ENCODE measurements around the gene IGFL4.
"Not testable (repeated sequence)": the region's sequence is repeated elsewhere in the genome, so short reads cannot be mapped to it uniquely, and the experiment has no call there.

IGFL4 gene

DNA sequence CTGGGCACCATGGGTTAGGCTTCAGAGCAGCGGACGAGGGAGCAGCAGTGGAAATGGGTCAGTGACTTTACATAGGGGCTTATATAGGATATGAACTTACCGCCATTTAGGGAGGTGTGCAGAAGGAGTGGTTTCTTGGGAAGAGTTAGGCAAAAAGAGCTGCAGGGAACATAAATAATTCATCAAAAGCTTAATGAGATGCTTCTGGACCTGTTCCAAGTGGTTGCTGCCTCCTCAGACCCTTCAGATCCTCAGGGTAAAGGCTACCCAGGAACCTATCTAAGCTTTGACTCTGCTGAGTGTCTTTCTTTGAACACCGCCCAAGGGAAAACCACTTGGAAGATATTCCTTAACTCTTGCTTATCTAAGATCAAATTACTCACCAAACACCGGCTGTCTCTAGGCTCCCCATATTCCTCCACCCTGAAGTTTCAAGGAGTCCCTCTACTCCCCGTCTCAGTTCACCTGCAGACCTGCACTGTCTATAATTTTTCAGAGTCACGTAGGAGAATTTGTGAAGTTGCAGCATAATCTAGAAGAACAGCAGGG is at the start of gene IGFL4:
Gene IGFL4, minus strand, starts transcription at position 51 of the 549 bp plus-strand sequence. Its CDS starts 40 bp downstream, at position 11.
- H3K4me1 ChIP-seq (ENCODE audit: control insufficient read depth, insufficient read depth, low read length) = no peaks in the 10 kb centered on the region; the same call in 1 of the 2 replicates
- H3K4me3 ChIP-seq (ENCODE audit: low read depth, low read length) = no peak within 1 kb of the TSS
- no peaks in the 10 kb centered on the region for H3K9me3 ChIP-seq (ENCODE audit: control insufficient read depth, insufficient read depth, low read length)
- no peaks in the 10 kb centered on the region for H3K36me3 ChIP-seq (ENCODE audit: control insufficient read depth, insufficient read depth, low read length)
- no peak within 1 kb of the TSS for H3K27ac ChIP-seq (ENCODE audit: low read depth, low read length)
- no peak within 1 kb of the TSS for H3K9ac ChIP-seq (ENCODE audit: low read depth, low read length)
- H3K27me3 ChIP-seq (ENCODE audit: control insufficient read depth, insufficient read depth, low read length) = no peaks in the 10 kb centered on the region

DNA sequence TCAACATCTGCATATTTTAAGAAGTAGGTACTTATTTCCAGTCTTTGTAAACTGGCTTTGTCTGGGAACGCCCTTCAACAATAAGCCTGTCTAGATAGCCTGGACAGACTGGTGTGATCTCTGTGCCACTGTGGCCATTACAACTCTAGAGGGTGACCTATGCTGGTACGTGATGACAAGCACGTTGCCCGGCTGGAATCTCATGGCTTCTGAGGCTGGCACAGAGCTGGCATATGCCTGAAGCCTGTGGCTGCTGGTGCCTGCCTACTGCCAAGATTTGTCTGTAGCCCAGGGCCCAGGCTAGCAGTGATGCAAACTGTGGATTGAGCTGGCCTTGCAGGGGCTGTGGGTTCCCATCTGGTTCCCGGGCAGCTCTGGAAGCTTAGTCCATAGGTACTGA is 49.6 kb upstream of the IGFL4 start:
- Histone ChIP-seq H3K9ac (ENCODE audit: low read depth, low read length) (no peak overlapping the region), H3K9me3 (ENCODE audit: control insufficient read depth, insufficient read depth, low read length) (no peaks in the 10 kb centered on the region; the same call in 1 of the 2 replicates), H3K27ac (ENCODE audit: low read depth, low read length) (no peak overlapping the region), H3K36me3 (ENCODE audit: control insufficient read depth, insufficient read depth, low read length) (no peaks in the 10 kb centered on the region), H3K27me3 (ENCODE audit: control insufficient read depth, insufficient read depth, low read length) (no peaks in the 10 kb centered on the region), H3K4me1 (ENCODE audit: control insufficient read depth, insufficient read depth, low read length) (no peaks in the 10 kb centered on the region), H3K4me3 (ENCODE audit: low read depth, low read length) (no peak overlapping the region)

DNA sequence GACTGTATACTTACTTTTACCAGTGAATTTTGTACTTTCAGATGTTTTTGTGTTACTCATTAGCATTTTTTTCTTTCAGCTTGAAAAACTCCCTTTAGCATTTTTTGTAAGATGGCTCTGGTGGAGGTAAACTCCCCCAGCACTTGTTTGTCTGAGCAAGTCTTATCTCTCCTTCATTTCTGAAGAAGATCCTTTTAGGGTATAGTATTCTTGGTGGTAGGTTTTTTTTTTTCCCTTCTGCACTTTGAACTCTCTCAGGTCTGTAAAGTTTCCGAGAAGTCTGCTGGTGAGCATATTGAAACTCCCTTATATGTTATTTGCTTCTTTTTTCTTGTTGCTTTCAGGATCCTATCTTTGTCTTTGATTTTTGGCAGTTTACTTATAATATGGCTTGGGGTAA is 48.6 kb upstream of the IGFL4 start:
- no peaks in the 10 kb centered on the region for H3K4me1 ChIP-seq (ENCODE audit: control insufficient read depth, insufficient read depth, low read length)
- H3K9me3 ChIP-seq (ENCODE audit: control insufficient read depth, insufficient read depth, low read length) = no peaks in the 10 kb centered on the region; the same call in 1 of the 2 replicates
- no peak overlapping the region for H3K4me3 ChIP-seq (ENCODE audit: low read depth, low read length)
- no peaks in the 10 kb centered on the region for H3K27me3 ChIP-seq (ENCODE audit: control insufficient read depth, insufficient read depth, low read length)
- no peak overlapping the region for H3K27ac ChIP-seq (ENCODE audit: low read depth, low read length)
- no peak overlapping the region for H3K9ac ChIP-seq (ENCODE audit: low read depth, low read length)
- H3K36me3 ChIP-seq (ENCODE audit: control insufficient read depth, insufficient read depth, low read length) = no peaks in the 10 kb centered on the region

DNA sequence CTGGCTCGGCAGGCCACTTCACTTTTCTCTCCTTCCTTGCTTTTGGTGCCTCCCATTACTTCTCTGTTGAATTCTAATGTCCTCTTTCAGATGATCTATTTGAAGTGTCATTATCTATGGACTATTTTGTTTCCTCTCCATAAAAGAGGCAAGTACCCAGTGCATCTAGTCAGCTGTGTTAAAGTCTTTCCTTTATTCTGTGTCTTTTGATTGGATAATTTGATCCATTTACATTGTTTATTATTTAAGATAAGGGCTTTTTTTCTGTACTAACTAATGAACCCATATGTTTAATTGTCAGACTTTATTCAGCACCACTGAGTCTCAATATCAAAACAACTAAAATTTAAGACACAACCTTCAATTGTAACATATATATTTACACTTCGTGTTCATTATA is 47.3 kb upstream of the IGFL4 start:
- Histone ChIP-seq H3K9ac (ENCODE audit: low read depth, low read length) (no peak overlapping the region), H3K36me3 (ENCODE audit: control insufficient read depth, insufficient read depth, low read length) (no peaks in the 10 kb centered on the region), H3K4me1 (ENCODE audit: control insufficient read depth, insufficient read depth, low read length) (no peaks in the 10 kb centered on the region), H3K27me3 (ENCODE audit: control insufficient read depth, insufficient read depth, low read length) (no peaks in the 10 kb centered on the region), H3K9me3 (ENCODE audit: control insufficient read depth, insufficient read depth, low read length) (no peaks in the 10 kb centered on the region; the same call in 1 of the 2 replicates), H3K27ac (ENCODE audit: low read depth, low read length) (no peak overlapping the region), H3K4me3 (ENCODE audit: low read depth, low read length) (no peak overlapping the region)

DNA sequence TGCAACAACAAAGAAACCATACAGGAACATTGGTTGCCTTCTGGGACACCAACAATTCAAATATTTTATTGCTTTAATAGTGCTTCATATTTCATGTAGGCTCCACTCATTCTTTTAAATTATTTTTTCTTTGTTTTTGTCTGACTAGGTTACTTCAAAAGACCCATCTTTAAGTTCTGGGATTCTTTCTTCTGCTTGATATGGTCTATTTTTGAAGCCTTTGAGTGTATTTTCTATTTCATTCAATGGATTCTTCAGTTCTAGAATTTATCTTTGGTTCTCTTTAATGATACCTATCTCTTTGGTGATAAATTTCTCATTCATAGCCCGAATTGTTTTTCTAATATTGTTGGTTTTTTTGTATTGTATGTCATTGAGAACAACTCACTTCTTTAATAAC is 45.1 kb upstream of the IGFL4 start:
- Histone ChIP-seq H3K4me3 (ENCODE audit: low read depth, low read length) (no peak overlapping the region), H3K36me3 (ENCODE audit: control insufficient read depth, insufficient read depth, low read length) (no peaks in the 10 kb centered on the region), H3K4me1 (ENCODE audit: control insufficient read depth, insufficient read depth, low read length) (0 out of 2 replicates have a peak, but pooled peaks cover 3% of the 10 kb centered on the region), H3K9ac (ENCODE audit: low read depth, low read length) (no peak overlapping the region), H3K27me3 (ENCODE audit: control insufficient read depth, insufficient read depth, low read length) (no peaks in the 10 kb centered on the region), H3K9me3 (ENCODE audit: control insufficient read depth, insufficient read depth, low read length) (no peaks in the 10 kb centered on the region; the same call in 1 of the 2 replicates), H3K27ac (ENCODE audit: low read depth, low read length) (no peak overlapping the region)

DNA sequence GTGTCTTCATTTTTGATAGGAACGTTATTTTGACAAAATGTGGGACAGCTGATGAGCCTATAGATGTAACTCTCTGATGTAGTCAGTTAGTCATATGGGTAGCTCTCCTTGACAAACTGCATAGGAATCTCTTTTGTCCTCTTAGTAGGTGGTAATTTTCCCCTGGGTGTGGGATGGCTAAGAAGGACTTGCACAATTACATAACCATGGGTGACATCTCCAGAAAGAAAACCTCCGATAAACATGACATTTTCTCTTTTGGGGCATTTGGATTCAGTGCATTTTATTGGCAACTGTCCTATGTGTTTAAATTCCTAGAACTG is 41.9 kb upstream of the IGFL4 start:
- Histone ChIP-seq H3K4me3 (ENCODE audit: low read depth, low read length) (no peak overlapping the region), H3K27ac (ENCODE audit: low read depth, low read length) (no peak overlapping the region), H3K27me3 (ENCODE audit: control insufficient read depth, insufficient read depth, low read length) (peaks cover 6% of the 10 kb centered on the region; the same call in 1 of the 2 replicates), H3K36me3 (ENCODE audit: control insufficient read depth, insufficient read depth, low read length) (no peaks in the 10 kb centered on the region), H3K4me1 (ENCODE audit: control insufficient read depth, insufficient read depth, low read length) (0 out of 2 replicates have a peak, but pooled peaks cover 3% of the 10 kb centered on the region), H3K9me3 (ENCODE audit: control insufficient read depth, insufficient read depth, low read length) (no peaks in the 10 kb centered on the region), H3K9ac (ENCODE audit: low read depth, low read length) (no peak overlapping the region)

DNA sequence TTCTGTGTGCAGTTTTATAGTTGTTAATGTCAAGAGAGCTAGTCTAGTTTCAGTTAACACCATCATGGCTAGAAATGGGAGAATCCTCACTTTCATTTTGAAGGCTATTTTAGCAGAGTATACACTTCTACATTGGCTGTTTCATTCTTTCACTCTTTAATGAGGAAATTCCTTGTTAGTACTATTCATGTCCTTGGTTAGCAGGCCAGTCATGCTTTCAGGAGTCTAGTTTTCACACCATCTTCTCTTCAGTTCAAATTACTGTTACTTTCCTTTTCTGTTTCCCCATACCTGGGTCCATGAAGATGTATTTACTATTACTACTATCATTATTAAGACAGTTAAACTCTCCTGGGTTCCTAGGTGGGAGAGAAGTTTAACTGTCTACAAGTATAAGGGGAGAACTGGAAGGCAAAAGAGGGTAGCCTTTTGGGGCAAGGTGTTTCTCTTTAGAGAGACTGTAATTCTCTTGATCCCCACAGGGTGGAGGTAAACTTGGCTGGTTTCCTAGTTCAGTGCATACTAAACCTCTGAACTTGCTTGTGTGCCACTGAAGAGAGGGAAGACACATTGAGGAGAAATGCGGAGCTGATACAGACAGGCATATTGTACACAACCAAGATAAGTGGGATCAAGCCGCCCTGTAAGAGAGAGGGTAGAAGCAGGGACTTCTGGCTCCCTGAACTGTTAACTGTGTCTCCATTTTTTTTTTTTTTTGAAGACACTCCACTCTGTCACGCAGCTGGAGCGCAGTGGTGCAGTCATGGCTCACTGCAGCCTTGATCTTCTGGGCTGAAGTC is 41.3 kb upstream of the IGFL4 start:
- no peak overlapping the region for H3K9ac ChIP-seq (ENCODE audit: low read depth, low read length)
- no peaks in the 10 kb centered on the region for H3K36me3 ChIP-seq (ENCODE audit: control insufficient read depth, insufficient read depth, low read length)
- peaks cover 10% of the 10 kb centered on the region for H3K27me3 ChIP-seq (ENCODE audit: control insufficient read depth, insufficient read depth, low read length)
- no peaks in the 10 kb centered on the region for H3K9me3 ChIP-seq (ENCODE audit: control insufficient read depth, insufficient read depth, low read length)
- H3K4me3 ChIP-seq (ENCODE audit: low read depth, low read length) = no peak overlapping the region
- no peak overlapping the region for H3K27ac ChIP-seq (ENCODE audit: low read depth, low read length)
- 0 out of 2 replicates have a peak, but pooled peaks cover 3% of the 10 kb centered on the region for H3K4me1 ChIP-seq (ENCODE audit: control insufficient read depth, insufficient read depth, low read length)

- Histone ChIP-seq H3K9me3 (ENCODE audit: control insufficient read depth, insufficient read depth, low read length) (no peaks in the 10 kb centered on the region), H3K4me3 (ENCODE audit: low read depth, low read length) (no peak overlapping the region), H3K9ac (ENCODE audit: low read depth, low read length) (no peak overlapping the region), H3K36me3 (ENCODE audit: control insufficient read depth, insufficient read depth, low read length) (no peaks in the 10 kb centered on the region), H3K4me1 (ENCODE audit: control insufficient read depth, insufficient read depth, low read length) (0 out of 2 replicates have a peak, but pooled peaks cover 3% of the 10 kb centered on the region), H3K27me3 (ENCODE audit: control insufficient read depth, insufficient read depth, low read length) (peaks cover 24% of the 10 kb centered on the region), H3K27ac (ENCODE audit: low read depth, low read length) (no peak overlapping the region)
Measured at GRCh38 chr19:46080561-46080960, 39.8 kb upstream of the IGFL4 start.

DNA sequence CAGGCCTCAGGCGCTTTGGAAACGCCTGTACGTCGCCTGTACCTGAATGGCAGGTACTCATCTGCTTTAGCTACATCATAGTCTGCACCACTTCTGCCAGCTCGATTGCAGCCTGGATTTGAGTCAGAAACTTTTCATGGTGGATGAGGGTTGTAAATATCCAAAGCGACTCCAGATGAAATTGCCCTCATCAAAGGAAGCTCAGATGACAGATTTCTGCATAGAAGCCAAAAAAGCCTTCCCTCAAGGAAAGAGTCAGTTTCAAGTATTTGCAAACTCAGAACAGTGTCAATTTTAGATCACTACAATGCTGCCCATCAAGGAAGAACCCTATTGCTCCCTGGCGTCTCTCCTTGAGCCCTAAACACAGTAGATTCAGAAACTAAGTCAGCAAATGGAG is 38.8 kb upstream of the IGFL4 start:
- Histone ChIP-seq H3K36me3 (ENCODE audit: control insufficient read depth, insufficient read depth, low read length) (no peaks in the 10 kb centered on the region), H3K27ac (ENCODE audit: low read depth, low read length) (no peak overlapping the region), H3K27me3 (ENCODE audit: control insufficient read depth, insufficient read depth, low read length) (peaks cover 33% of the 10 kb centered on the region), H3K9ac (ENCODE audit: low read depth, low read length) (no peak overlapping the region), H3K4me1 (ENCODE audit: control insufficient read depth, insufficient read depth, low read length) (0 out of 2 replicates have a peak, but pooled peaks cover 3% of the 10 kb centered on the region), H3K4me3 (ENCODE audit: low read depth, low read length) (no peak overlapping the region), H3K9me3 (ENCODE audit: control insufficient read depth, insufficient read depth, low read length) (no peaks in the 10 kb centered on the region)

DNA sequence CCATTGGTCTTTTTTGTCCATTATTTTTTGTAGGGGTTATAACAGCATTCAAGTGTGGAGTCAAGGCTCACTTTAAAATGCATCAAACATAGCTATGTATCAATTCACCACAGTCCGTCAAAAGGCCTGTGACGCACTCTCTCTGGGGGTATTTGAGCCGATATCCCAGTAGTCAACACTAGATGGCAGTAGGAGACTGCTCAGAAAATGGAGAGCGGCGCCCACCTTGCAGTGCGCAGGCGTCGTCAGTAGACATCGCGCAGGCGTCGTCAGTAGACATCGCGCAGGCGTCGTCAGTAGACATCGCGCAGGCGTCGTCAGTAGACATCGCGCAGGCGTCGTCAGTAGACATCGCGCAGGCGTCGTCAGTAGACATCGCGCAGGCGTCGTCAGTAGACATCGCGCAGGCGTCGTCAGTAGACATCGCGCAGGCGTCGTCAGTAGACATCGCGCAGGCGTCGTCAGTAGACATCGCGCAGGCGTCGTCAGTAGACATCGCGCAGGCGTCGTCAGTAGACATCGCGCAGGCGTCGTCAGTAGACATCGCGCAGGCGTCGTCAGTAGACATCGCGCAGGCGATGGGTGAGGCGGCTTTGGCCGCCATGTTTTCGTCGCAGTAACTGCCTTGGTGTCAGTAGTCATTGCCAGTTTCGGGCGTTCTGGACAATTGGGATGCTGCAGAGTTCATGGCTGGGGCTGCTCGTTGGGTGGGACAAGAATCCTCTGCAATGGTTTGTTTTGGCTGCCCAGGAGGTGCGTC is 38.0 kb upstream of the IGFL4 start:
- not testable (repeated sequence) for H3K9ac ChIP-seq (ENCODE audit: low read depth, low read length); H3K27ac ChIP-seq (ENCODE audit: low read depth, low read length); H3K4me3 ChIP-seq (ENCODE audit: low read depth, low read length); H3K4me1 ChIP-seq (ENCODE audit: control insufficient read depth, insufficient read depth, low read length); H3K36me3 ChIP-seq (ENCODE audit: control insufficient read depth, insufficient read depth, low read length); H3K9me3 ChIP-seq (ENCODE audit: control insufficient read depth, insufficient read depth, low read length)
- H3K27me3 ChIP-seq (ENCODE audit: control insufficient read depth, insufficient read depth, low read length) = peaks cover 37% of the 10 kb centered on the region

DNA sequence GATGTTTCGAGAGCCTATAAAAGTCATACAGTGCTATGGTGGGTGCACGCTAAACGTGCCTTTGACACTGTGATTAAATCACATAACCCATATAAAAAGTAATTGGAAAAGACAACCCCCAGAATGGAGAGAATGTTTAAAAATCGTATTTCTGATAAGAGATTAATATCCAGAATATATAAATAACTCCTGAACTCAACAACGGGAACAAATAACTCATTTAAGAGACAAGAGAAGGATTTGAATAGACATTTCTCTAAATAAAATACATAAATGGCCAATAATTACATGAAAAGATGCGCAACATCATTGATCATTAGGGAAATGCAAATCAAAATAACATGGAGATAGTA is 37.0 kb upstream of the IGFL4 start:
- Histone ChIP-seq H3K27ac (ENCODE audit: low read depth, low read length) (no peak overlapping the region), H3K36me3 (ENCODE audit: control insufficient read depth, insufficient read depth, low read length) (no peaks in the 10 kb centered on the region), H3K9me3 (ENCODE audit: control insufficient read depth, insufficient read depth, low read length) (no peaks in the 10 kb centered on the region), H3K27me3 (ENCODE audit: control insufficient read depth, insufficient read depth, low read length) (peaks cover 37% of the 10 kb centered on the region), H3K9ac (ENCODE audit: low read depth, low read length) (no peak overlapping the region), H3K4me1 (ENCODE audit: control insufficient read depth, insufficient read depth, low read length) (0 out of 2 replicates have a peak, but pooled peaks cover 3% of the 10 kb centered on the region), H3K4me3 (ENCODE audit: low read depth, low read length) (no peak overlapping the region)

Data from HUES48 (cell line).